Neural progenitor cell (in vitro differentiated cells): ENCODE data around the gene DNAH14. TPM values are rescaled to one million over a fixed set of nuclear protein-coding genes. Genes with fewer than 3 reads are reported as not detected.

Source experiments
- DNase-seq: peaks from one replicate; pipeline ENCODE4 v3.0.0-alpha.2; 2016; ENCODE audit warnings: low spot score
- H2AFZ ChIP-seq: fragments of 200-600 bp; sonication (generic); replicated peaks from 2 replicates; pipeline ENCODE4 v1.6.1; 2016; ENCODE audit warnings: antibody characterized with exemption
- H3F3A ChIP-seq: fragments of 200-600 bp; sonication (generic); 2 replicates; pipeline ENCODE4 v1.6.1; 2016; ENCODE audit warnings: antibody characterized with exemption, low read depth
- H3K27ac ChIP-seq: fragments of 200-600 bp; sonication (generic); 2 replicates; pipeline ENCODE4 v1.5.1; 2016; ENCODE audit warnings: mild to moderate bottlenecking
- H3K27me3 ChIP-seq: fragments of 200-600 bp; sonication (generic); 2 replicates; pipeline ENCODE4 v1.6.1; 2016; ENCODE audit warnings: mild to moderate bottlenecking, moderate library complexity
- H3K36me3 ChIP-seq: fragments of 200-600 bp; sonication (generic); 2 replicates; pipeline ENCODE4 v1.5.1; 2016
- H3K4me1 ChIP-seq: fragments of 200-600 bp; sonication (generic); 2 replicates; pipeline ENCODE4 v1.6.1; 2016; ENCODE audit warnings: mixed run types
- H3K4me2 ChIP-seq: fragments of 200-600 bp; sonication (generic); 2 replicates; pipeline ENCODE4 v1.6.1; 2016
- H3K4me3 ChIP-seq: fragments of 200-600 bp; sonication (generic); 2 replicates; pipeline ENCODE4 v1.5.1; 2016
- H3K79me2 ChIP-seq: fragments of 200-600 bp; sonication (generic); 2 replicates; pipeline ENCODE4 v1.6.1; 2016; ENCODE audit warnings: low read depth
- H3K9ac ChIP-seq: fragments of 200-600 bp; sonication (generic); 2 replicates; pipeline ENCODE4 v1.6.1; 2016
- H3K9me3 ChIP-seq: fragments of 200-600 bp; sonication (generic); 2 replicates; pipeline ENCODE4 v1.5.1; 2016; ENCODE audit warnings: low read depth
- H4K20me1 ChIP-seq: fragments of 200-600 bp; sonication (generic); 2 replicates; pipeline ENCODE4 v1.6.1; 2016; ENCODE audit warnings: low read depth
- H3K27ac Mint-ChIP-seq: 3 replicates; pipeline ENCODE4 v1.8.0; 2021; ENCODE audit warnings: mixed read lengths
- H3K27me3 Mint-ChIP-seq: 2 replicates; pipeline ENCODE4 v1.8.0; 2022; ENCODE audit warnings: low read depth, mild to moderate bottlenecking, inconsistent platforms, moderate library complexity, mixed read lengths; ENCODE audit not compliant: insufficient read depth
- H3K36me3 Mint-ChIP-seq: 3 replicates; pipeline ENCODE4 v1.8.0; 2021; ENCODE audit warnings: mixed read lengths
- H3K4me1 Mint-ChIP-seq: 3 replicates; pipeline ENCODE4 v1.8.0; 2021; ENCODE audit warnings: mixed read lengths
- H3K4me3 Mint-ChIP-seq: 3 replicates; pipeline ENCODE4 v1.8.0; 2021; ENCODE audit warnings: mild to moderate bottlenecking, moderate library complexity, mixed read lengths
- H3K9me3 Mint-ChIP-seq: 3 replicates; pipeline ENCODE4 v1.8.0; 2020; ENCODE audit warnings: mixed read lengths
- EZH2 ChIP-seq: fragments of 200-600 bp; sonication (generic); IDR thresholded peaks from 2 replicates; pipeline ENCODE4 v1.6.1; 2017; ENCODE audit warnings: antibody characterized with exemption, mild to moderate bottlenecking, moderate library complexity
- EZH2phosphoT487 ChIP-seq: fragments of 200-600 bp; sonication (generic); IDR thresholded peaks from 2 replicates; pipeline ENCODE4 v1.6.1; 2017; ENCODE audit warnings: antibody characterized with exemption
- total RNA-seq: library from RNA; depleted of rRNA; stranded (reverse); fragments of >200 nt; gene quantifications from 2 replicates; pipeline ENCODE4 v1.2.3, GENCODE V29; 2015; ENCODE audit warnings: low replicate concordance
- TF ChIP-seq, protein P1 (sequence below): fragments of 200-600 bp; sonication (generic); IDR thresholded peaks from 2 replicates; pipeline ENCODE4 v1.5.1; 2017; ENCODE audit warnings: antibody characterized with exemption, mild to moderate bottlenecking

Gene DNAH14
- total RNA-seq, 1 donor from 2014 or later, result 118 TPM

DNA sequence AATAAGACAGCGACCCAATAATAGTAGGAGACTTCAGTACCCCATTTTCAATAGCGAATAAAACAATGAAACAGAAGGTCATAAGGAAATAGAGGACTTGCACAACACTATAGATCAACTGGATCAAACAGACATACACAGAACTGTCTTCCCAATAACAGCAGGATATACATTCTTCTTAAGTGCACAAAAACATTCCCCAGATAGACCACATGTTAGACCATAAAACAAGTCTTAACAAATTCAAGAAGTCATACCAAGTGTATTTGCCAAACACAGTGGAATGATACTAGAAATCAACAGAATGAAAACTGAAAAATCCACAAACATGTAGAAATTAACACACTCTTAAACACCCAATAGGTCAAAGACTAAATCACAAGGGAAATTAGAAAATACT is 420.4 kb downstream of the DNAH14 start:
- no peak overlapping the region for H3K4me3 ChIP-seq
- Mint-ChIP-seq H3K36me3 (no peaks in the 10 kb centered on the region), H3K9me3 (no peaks in the 10 kb centered on the region), H3K4me3 (no peak overlapping the region), H3K27me3 (no peaks in the 10 kb centered on the region), H3K27ac (no peak overlapping the region), H3K4me1 (peaks cover 6% of the 10 kb centered on the region)
- no peaks in the 10 kb centered on the region for H3K27me3 ChIP-seq
- H3K36me3 ChIP-seq, result no peaks in the 10 kb centered on the region
- H3F3A ChIP-seq, result no peaks in the 10 kb centered on the region
- H3K9ac ChIP-seq, result no peak overlapping the region
- H2AFZ ChIP-seq, result no peak overlapping the region
- H3K79me2 ChIP-seq, result no peaks in the 10 kb centered on the region
- no peak for DNase-seq
- H3K9me3 ChIP-seq, result no peaks in the 10 kb centered on the region
- H3K27ac ChIP-seq, result no peak overlapping the region
- H4K20me1 ChIP-seq, result no peaks in the 10 kb centered on the region
- H3K4me2 ChIP-seq, result no peak overlapping the region
- no peaks in the 10 kb centered on the region for H3K4me1 ChIP-seq
- TF ChIP-seq EZH2, result no peak
- no peak for TF ChIP-seq EZH2phosphoT487
- TF ChIP-seq, protein P1, sequence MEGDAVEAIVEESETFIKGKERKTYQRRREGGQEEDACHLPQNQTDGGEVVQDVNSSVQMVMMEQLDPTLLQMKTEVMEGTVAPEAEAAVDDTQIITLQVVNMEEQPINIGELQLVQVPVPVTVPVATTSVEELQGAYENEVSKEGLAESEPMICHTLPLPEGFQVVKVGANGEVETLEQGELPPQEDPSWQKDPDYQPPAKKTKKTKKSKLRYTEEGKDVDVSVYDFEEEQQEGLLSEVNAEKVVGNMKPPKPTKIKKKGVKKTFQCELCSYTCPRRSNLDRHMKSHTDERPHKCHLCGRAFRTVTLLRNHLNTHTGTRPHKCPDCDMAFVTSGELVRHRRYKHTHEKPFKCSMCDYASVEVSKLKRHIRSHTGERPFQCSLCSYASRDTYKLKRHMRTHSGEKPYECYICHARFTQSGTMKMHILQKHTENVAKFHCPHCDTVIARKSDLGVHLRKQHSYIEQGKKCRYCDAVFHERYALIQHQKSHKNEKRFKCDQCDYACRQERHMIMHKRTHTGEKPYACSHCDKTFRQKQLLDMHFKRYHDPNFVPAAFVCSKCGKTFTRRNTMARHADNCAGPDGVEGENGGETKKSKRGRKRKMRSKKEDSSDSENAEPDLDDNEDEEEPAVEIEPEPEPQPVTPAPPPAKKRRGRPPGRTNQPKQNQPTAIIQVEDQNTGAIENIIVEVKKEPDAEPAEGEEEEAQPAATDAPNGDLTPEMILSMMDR, result no peak

DNA sequence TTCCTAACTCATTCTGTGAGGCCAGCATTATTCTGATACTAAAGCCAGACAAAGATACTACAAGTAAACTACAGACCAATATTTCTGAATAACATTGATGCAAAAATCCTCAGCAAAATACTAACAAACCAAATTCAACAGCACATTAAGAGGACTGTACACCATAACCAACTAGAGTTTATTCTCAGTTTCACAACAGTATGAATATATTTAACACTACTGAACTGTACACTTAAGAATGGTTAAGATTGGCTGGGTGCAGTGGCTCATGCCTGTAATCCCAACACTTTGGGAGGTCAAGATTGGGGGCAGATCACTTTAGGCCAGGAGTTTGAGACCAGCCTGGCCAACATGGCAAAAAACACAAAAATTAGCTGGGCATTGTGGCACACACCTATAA is 421.4 kb downstream of the DNAH14 start:
- Mint-ChIP-seq H3K9me3 (no peaks in the 10 kb centered on the region), H3K27ac (no peak overlapping the region), H3K4me1 (peaks cover 6% of the 10 kb centered on the region), H3K27me3 (no peaks in the 10 kb centered on the region), H3K36me3 (no peaks in the 10 kb centered on the region), H3K4me3 (no peak overlapping the region)
- Histone ChIP-seq H3F3A (no peaks in the 10 kb centered on the region), H4K20me1 (no peaks in the 10 kb centered on the region), H3K27me3 (no peaks in the 10 kb centered on the region), H3K79me2 (no peaks in the 10 kb centered on the region), H3K27ac (no peak overlapping the region), H3K4me2 (no peak overlapping the region), H2AFZ (no peak overlapping the region), H3K36me3 (no peaks in the 10 kb centered on the region), H3K9ac (no peak overlapping the region), H3K4me3 (no peak overlapping the region), H3K4me1 (no peaks in the 10 kb centered on the region), H3K9me3 (no peaks in the 10 kb centered on the region)
- no peak for TF ChIP-seq EZH2phosphoT487
- TF ChIP-seq, protein P1, result no peak
- no peak for TF ChIP-seq EZH2
- no peak for DNase-seq

DNA sequence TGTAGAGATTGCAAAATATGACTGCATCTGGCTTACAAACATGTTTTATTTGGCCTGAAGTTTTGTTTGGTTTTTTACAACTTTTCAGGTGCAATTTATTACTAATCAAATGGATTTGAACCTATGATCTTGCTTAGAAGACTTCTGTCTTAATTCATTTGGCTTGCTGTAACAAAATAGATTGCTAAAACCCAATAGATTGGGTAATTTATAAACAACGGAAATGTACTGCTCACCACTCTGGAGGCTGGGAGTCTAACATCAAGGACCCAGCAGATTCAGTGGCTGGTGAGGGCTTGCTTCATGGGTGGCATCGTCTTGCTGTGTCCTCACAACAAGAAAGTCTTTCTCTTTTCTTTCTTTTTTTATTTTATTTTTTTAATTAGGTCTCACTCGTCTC is 425.4 kb downstream of the DNAH14 start:
- TF ChIP-seq EZH2phosphoT487 (no peak), EZH2 (no peak)
- TF ChIP-seq, protein P1, result no peak
- no peak overlapping the region for H3K9ac ChIP-seq
- H3K4me1 ChIP-seq, result no peaks in the 10 kb centered on the region
- H3K4me3 Mint-ChIP-seq, result no peak overlapping the region
- no peaks in the 10 kb centered on the region for H3K36me3 Mint-ChIP-seq
- no peaks in the 10 kb centered on the region for H3K9me3 Mint-ChIP-seq
- no peaks in the 10 kb centered on the region for H3K27me3 Mint-ChIP-seq
- H2AFZ ChIP-seq, result peak overlapping the region; percentile 0
- H3K4me2 ChIP-seq, result no peak overlapping the region
- no peaks in the 10 kb centered on the region for H4K20me1 ChIP-seq
- H3K27me3 ChIP-seq, result no peaks in the 10 kb centered on the region
- no peaks in the 10 kb centered on the region for H3K4me1 Mint-ChIP-seq
- no peak for DNase-seq
- no peak overlapping the region for H3K27ac ChIP-seq
- no peaks in the 10 kb centered on the region for H3K36me3 ChIP-seq
- H3F3A ChIP-seq, result no peaks in the 10 kb centered on the region
- H3K27ac Mint-ChIP-seq, result no peak overlapping the region
- no peak overlapping the region for H3K4me3 ChIP-seq
- no peaks in the 10 kb centered on the region for H3K79me2 ChIP-seq
- H3K9me3 ChIP-seq, result no peaks in the 10 kb centered on the region
